Mucosa of descending colon (tissue), 3 donors: ENCODE results near the gene RGS7. TPM values are rescaled to one million over a fixed set of nuclear protein-coding genes. Genes with fewer than 3 reads are reported as not detected.
A peak's percentile ranks its signal among the peaks of the same experiment; 100 is the strongest.

Experiments used
- ATAC-seq: fragments of 200-7000 bp; cut with Tn5 transposase; one replicate; pipeline ENCODE4 v1.9.1; 2020; ENCODE audit warnings: mild to moderate bottlenecking, moderate library complexity
- DNase-seq, 3 donors: peaks; one replicate each; pipeline ENCODE4 v3.0.0-alpha.2; 2020
- H3K36me3 ChIP-seq: fragments of 200-600 bp; one replicate; pipeline ENCODE4 v1.8.0; 2021; ENCODE audit warnings: low read depth, mild to moderate bottlenecking
- H3K4me1 ChIP-seq: fragments of 200-600 bp; one replicate; pipeline ENCODE4 v1.8.0; 2021; ENCODE audit warnings: low read depth, mild to moderate bottlenecking
- H3K4me3 ChIP-seq: fragments of 200-600 bp; one replicate; pipeline ENCODE4 v1.8.0; 2021; ENCODE audit warnings: mild to moderate bottlenecking
- H3K9me3 ChIP-seq: fragments of 200-600 bp; one replicate; pipeline ENCODE4 v1.8.0; 2021; ENCODE audit warnings: mild to moderate bottlenecking
- CTCF ChIP-seq: fragments of 200-600 bp; IDR thresholded peaks from one replicate; pipeline ENCODE4 v1.8.0; 2022; ENCODE audit warnings: antibody characterized with exemption, mild to moderate bottlenecking
- intact Hi-C, 2 donors: fragments of 100-400 bp; cut with DNase I in 1 of 2; cut with micrococcal nuclease in 1 of 2; formaldehyde crosslinking; loops; one replicate each; pipeline versions ENCODE4 v1.11.0 to v1.11.1; 2022; cut with DNase I, micrococcal nuclease
- total RNA-seq, 3 donors: library from RNA; stranded (reverse); fragmentation: NEBNext Ultra II Directional in 2 of 3; extraction: Animal tissue kit (Norgen Biotek cat#: 25700) in 2 of 3; gene quantifications; one replicate each; pipeline versions ENCODE4 v1.2.1 to v1.2.4, GENCODE V29; 2021 to 2023
- donor health status: DM: no; HTN: no; CAD: no; lungs with moderate emphysema.
- donor health status: DM: no; HTN: no; CAD: no.
- donor health status: DM: no; HTN: yes; CAD: no.

RGS7 gene
- total RNA-seq, 3 donors from 2014 or later = 0.51 TPM; not detected in 2

GRCh38 chr1:241311056-241311746, 45.8 kb downstream of the RGS7 start:
- ATAC-seq (no peak), DNase-seq (no peak)
- Histone ChIP-seq H3K4me3 (no peak overlapping the region), H3K4me1 (no peaks in the 10 kb centered on the region), H3K36me3 (no peaks in the 10 kb centered on the region), H3K9me3 (no peaks in the 10 kb centered on the region)
- TF ChIP-seq CTCF = no peak
- intact Hi-C loops = no loop called here

GRCh38 chr1:241310451-241310850, 46.6 kb downstream of the RGS7 start:
- H3K4me3 ChIP-seq = no peak overlapping the region
- intact Hi-C loops = no loop called here

GRCh38 chr1:241309651-241310050, 47.4 kb downstream of the RGS7 start:
- ATAC-seq = no peak
- Histone ChIP-seq H3K9me3 (no peaks in the 10 kb centered on the region), H3K4me3 (no peak overlapping the region), H3K36me3 (no peaks in the 10 kb centered on the region), H3K4me1 (no peaks in the 10 kb centered on the region)
- TF ChIP-seq CTCF = no peak
- intact Hi-C loops = no loop called here
- no peak for DNase-seq

More at GRCh38 chr1:241310451-241310850, 46.6 kb downstream of the RGS7 start:
- H3K36me3 ChIP-seq = no peaks in the 10 kb centered on the region
- peak; percentile 22 for ATAC-seq
- no peak for TF ChIP-seq CTCF
- H3K9me3 ChIP-seq = no peaks in the 10 kb centered on the region
- no peaks in the 10 kb centered on the region for H3K4me1 ChIP-seq
- no peak for DNase-seq

- intact Hi-C loops = no loop called here
- TF ChIP-seq CTCF = no peak
- no peak for DNase-seq
- Histone ChIP-seq H3K9me3 (peaks cover 9% of the 10 kb centered on the region), H3K4me3 (no peak overlapping the region), H3K4me1 (no peaks in the 10 kb centered on the region), H3K36me3 (no peaks in the 10 kb centered on the region)
- no peak for ATAC-seq
Observed at GRCh38 chr1:241308471-241308870, 48.5 kb downstream of the RGS7 start.

GRCh38 chr1:241308011-241308410, 49.0 kb downstream of the RGS7 start:
- no peaks in the 10 kb centered on the region for H3K4me1 ChIP-seq
- no peaks in the 10 kb centered on the region for H3K36me3 ChIP-seq
- DNase-seq (no peak), ATAC-seq (no peak)
- TF ChIP-seq CTCF = no peak
- no peak overlapping the region for H3K4me3 ChIP-seq
- intact Hi-C loops = no loop called here
- H3K9me3 ChIP-seq = peaks cover 9% of the 10 kb centered on the region
